Activated naive CD4-positive, alpha-beta T cell treated with Interleukin-2 at 50 U/mL for 16 hours (primary cell): Measurements from ENCODE around the gene LLGL2.
"Not testable (repeated sequence)": the region's sequence is repeated elsewhere in the genome, so short reads cannot be mapped to it uniquely, and the experiment has no call there.

Source experiments
- DNase-seq: peaks from one replicate; pipeline ENCODE4 v3.0.0-alpha.2; 2020

Gene LLGL2

DNA sequence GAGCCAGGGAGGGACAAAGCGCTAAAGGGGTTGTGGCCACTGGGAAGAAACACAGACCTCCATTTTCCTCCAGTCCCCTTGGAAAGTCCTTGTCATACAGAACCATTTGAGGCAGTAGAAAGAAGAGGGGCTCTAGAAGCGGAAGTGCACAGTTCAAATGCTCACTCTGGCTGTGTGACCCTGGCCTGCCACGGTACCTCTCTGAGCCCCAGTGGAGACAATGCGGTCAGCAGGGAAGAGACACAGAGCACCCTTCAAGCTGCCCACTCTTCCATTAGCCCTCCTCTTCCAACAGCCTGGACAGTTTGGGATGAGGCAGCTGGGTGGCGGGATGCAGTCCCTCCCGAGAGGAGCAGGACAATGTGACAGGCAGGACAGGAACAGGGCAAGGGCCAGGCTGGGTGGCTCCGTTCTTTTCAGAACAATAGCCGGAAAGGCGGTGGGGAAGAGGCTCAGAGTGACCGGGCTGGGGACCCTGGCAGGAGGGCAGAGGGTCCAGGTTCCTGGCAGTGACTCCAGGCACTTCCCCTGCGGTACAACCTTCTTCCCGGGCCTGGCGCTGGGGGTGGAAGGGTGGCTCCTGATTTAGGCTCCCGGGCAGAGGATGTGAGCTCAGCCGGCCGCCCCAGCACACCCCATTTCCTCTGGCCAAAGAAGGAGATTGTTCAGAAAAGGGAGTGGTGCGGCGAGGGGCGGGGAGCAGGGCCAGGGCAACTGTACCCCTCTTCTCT is 15.8 kb upstream of the LLGL2 start:
- no peak for DNase-seq

DNA sequence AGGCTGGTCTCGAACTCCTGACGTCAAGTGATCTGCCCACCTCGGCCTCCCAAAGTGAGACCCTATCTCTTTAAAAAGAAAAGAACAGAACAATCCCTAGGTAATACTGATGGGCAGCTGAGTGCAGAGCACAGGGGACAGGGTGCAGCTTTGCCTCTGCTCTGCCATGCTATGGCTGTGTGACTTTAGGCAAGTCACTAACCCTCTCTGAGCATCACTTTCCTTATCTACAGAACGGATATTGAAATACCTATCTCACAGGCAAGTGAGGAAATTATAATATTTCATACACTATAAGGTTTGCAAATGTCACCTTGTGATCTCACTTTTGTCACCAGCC is 14.3 kb upstream of the LLGL2 start:
- DNase-seq = no peak

DNA sequence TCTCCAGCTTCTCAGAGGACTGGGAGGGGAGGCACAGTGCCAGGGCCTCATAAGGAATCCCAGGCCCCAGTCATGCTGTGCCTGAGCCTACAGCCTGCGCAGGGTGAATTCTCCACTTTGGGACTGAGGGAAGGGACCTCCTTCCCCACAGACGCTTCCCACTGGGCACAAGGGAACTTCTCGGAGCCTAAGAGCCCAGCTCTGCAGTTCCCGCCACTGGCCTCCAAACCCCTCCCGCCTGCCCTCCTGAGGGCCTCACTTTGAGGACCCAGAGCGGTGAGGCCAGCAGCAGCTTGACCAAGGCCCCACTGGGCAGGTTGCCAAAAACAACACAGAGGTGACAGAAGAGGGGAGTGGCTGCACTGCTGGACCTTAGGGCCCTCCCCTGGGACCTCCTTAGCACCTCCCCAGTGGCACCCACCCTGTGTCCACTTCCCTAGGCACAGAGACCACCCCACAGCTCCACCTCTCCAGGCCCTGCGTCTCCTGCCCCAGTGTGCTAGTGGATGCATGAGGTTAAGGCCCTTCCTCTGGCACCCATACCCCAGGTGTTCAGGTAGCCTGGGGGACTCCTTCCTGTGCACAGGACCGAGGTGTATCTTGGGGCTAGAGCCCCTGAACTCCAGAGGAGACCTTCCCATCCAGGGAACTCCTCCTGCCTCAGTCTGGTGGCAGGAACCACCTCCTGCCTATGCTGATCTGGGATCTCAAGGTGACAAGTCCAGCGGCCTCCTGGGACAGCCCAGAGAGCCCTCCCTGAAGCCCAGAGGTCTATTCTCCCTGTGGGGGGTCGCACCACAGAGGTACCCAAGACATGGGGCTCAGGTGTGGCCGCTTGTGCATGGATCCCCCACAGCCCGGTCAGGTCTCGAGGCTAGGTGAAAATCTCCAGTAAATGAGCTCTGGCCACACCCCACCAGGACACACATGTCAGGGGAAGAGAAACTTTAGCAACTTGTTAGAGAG is 13.6 kb upstream of the LLGL2 start:
- no peak for DNase-seq

DNA sequence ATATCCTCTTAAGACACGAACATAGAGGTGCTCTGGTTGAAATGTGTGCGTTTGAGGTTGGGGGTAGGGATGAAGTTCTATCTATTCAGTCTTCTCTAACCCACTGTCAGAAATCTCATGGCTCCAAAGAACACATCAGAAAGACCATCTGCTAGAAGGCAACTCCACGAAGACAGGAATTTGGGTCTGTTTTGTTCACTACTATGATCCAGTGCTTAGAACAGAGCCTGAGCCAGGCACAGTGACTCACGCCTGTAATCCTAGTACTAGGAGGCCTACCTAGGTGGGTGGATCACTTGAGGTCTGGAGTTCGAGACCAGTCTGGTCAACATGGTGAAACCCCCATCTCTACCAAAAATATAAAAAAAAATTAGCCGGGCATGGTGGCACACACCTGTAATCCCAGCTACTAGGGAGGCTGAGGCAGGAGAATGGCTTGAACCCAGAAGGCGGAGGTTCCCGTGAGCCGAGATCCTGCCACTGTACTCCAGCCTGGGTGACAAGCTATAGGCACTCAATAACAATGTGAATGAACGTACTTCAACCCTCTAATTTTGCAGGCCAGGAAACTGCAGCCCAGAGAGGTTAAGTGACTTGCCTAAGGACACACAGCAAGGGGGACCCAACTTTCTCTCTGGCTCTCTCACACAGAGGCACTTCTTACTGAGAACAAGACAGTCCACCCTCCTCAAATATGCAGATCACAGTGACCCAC is 12.4 kb upstream of the LLGL2 start:
- DNase-seq = no peak

DNA sequence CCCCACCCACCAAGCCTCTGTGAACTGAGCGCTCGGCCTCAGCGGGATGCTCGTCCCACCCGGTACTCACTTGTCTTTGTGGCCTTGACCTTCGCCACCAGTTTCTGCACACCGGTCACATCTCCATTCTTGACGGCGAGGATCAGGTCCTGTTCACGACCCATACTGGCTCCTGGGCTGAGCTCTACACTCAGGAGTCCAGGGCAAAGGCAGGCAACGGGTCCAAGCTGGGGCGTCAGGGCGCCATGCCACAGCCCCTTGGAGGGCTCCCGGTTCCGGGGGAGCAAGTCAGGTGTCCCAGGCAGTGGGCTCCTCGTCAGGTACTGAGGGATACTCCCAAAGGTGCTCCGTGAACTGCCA is 11.9 kb upstream of the LLGL2 start:
- no peak for DNase-seq

DNA sequence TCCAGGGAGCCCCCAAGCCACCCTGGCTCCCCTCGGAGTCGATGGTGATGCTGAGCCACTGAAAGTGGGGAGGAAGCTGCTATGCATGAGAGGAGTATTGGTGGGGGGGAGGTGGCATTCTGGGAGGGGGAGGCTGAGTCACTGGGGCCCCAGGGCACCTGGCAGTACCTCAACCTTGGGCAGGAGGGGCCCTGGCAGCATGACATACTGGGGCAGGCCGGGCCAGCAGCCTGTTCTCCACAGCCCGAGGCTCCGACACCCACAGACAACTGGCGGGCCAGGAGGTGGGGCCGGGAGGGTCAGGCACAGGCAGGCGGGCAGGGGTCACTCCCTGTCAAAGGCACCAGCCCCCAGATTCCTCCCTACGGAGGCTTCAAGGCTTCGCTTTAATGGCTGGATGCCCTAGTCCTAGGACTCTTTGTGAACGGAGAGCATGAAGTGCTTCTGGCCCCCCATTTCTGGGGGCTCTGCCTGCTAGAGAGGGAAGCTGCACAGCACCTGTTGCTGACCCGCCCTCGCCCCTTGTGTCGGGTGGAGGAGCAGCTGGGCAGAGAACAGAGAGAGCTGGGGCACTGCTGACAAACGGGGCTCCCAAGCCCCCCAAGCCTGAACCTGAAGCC is 11.1 kb upstream of the LLGL2 start:
- no peak for DNase-seq

DNA sequence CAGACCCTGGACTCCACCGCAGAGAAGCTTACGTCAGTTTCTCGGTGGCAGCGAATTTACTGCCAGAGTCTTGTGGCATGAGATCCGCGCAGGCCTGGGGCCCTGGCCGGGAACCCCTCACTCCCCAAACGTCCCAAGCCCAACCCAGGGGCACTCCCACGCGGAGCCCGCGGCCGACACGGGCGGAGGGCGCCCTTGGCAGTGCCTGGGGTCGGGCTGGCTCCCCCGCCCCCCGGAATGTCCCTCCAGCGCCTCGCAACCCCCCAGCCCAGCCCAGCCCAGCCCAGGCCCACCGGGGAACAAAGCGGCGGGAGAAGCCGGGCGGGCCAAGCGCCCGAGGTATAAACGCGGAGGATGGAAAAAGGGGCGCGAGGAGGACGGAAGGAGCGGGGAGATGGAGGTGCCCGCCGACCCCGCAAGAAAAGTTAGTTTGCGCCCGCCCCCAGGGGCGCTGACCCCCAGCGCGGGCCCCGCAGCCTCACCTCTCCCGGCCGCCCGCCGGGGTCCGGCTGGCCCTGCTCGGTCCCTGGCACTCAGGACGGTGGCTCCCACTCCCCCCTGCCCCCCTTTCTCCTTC is 10.5 kb upstream of the LLGL2 start:
- no peak for DNase-seq

DNA sequence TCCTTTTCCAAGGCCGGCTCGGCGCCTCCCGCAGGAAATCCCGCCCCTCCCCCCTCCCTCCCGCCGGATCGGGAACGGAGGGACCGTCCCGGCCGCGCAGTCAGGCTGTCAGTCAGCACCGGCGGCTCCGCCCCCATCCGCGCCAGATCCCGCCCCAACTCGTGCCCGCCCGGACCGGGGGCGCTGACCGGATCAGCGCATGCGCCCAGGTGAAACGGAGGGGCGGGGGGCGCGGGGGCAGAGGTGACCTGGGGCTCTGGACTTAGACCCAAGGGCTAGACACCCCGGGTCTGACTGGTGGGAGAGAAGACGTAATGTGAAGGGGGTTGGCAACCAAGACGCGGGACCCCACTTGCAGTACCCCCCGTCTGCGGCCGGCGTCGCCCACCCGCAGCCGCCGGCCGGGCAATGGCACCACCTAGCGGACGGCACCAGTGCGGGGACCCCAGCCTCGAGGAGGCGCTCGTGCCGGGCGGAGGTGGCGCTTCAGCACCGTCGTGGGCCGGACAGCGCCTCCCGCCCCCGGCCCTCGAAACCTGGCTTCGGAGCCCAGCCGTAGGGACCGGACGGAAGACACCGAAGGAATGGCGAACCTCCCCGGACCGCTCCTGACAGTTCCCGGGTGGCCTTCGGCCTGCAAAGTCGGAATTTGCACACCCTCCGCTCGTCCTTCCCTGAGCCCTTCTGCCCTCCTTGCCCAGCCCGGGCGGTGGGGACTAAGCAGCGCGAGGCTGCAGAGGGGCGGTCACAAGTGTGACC is 9.8 kb upstream of the LLGL2 start, which contains the start of gene CASKIN2:
CASKIN2 (minus strand) TSS at position 42 of the 759 bp plus-strand sequence. CDS start 1,733 bp downstream, outside the sequence.
- DNase-seq = peak; percentile 83

DNA sequence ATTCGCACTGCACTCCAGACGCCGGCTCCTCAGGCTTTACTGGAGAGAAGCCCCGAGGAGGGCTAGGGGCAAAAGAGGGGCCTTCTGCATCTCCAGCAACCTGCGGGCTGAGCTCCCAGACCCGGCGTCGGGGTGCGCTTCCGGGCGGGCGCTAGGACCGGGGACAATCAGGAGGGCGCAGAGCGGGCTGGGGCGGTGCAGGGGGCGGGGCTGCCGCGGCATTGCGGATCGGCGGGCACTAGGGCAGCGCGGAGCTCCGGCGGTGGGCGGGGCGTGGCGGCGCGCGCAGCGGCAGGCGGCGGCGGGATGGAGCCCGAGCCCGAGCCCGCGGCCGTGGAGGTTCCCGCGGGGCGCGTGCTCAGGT is 9.3 kb upstream of the LLGL2 start, which contains the start of gene TSEN54:
TSEN54 (plus strand) TSS at position 274 of the 364 bp plus-strand sequence; CDS start at position 307, 33 bp downstream.
- peak; percentile 96 for DNase-seq

DNA sequence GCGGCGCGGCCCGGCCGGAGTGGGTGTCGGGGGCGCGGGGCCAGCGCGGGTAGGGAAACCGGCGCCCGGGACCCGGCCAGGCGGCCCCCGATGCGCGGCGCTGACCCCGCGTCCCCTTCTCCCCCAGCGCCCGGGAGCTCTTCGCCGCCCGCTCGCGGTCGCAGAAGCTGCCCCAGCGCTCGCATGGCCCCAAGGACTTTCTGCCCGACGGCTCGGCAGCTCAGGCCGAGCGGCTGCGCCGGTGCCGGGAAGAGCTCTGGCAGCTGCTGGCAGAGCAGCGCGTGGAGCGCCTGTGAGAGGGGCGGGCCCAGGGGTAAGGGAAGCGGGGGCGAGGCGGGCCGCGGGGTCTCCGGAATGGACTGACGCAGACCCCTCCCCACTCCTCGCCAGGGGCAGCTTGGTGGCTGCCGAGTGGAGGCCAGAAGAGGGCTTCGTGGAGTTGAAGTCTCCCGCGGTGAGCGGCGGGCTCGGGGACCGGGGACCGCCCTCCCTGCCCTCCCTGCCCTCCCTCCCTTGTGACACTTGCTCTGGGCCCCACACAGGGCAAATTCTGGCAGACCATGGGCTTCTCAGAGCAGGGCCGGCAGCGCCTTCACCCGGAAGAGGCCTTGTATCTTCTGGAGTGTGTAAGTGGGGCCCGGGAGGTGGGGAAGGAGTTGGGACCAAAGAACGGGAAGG is 8.7 kb upstream of the LLGL2 start:
- DNase-seq = peak; percentile 49

DNA sequence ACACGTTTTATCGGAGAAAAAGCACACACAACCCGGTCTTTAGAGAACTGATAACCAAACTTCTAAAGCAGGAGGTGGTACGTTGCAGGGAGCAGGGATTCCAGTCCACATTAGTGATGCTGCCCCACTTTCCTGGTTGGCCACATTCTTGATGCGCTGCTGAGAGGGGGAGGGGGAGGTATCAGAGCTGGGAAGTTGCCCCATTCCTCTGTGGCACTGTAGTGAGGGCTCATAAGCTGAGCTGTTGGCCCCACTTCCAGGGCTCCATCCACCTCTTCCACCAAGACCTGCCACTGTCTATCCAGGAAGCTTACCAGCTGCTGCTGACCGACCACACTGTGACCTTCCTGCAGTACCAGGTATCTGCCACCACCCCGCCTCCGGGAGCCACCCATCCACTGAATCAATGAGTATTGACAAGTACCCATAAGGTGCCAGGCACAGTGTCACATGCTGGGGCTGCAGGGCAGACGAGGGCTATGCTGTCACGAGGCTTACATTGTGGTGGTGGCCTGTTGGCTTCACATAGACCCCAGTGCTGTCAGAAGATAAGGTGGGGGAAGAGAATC is 8.1 kb upstream of the LLGL2 start:
- DNase-seq = peak; percentile 48

DNA sequence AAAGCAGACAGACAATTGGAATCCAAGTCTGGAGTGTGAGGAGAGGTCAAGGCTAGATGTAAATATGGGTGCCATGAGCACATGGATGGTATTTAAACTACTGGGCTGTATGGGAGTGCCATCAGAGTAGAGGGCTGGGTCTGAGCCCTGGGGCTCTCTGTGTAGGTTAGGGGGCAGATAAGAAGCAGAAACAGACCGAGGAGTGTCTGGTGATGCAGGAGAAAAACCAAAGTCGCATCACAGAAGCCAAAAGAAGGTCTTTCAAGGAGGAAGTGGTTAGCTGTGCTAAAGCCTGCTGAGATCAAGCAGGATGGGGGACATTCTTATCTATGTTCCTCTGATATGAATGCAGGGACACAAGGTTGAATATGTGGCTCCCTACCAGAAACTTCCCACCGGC is 7.3 kb upstream of the LLGL2 start:
- peak; percentile 20 for DNase-seq

DNA sequence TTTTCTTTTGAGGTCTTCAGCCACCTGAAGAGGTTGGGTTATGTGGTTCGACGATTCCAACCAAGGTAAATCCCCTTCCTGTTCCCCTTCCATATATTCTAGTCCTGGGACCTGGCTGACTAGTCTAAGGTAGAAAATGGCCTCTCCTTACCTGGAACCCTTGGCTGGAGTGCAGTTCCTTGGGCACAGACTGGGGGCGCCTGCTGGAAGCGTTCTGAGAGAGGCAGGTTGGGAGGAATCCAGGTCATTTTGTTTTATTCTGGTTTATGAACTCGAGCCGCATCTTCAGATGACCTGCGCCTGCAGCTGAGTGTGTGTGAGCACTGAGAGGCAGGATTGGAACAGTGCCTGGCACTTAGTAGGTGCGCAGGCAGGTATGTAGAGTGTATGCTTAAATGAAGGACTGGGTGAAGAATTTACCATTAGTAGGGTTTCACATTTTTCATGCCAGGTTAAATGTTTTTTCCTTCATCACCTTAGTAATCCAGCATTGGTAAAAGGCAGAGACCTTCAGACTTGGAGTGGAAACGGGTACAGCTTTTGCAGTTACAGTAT is 6.4 kb upstream of the LLGL2 start:
- DNase-seq = no peak

DNA sequence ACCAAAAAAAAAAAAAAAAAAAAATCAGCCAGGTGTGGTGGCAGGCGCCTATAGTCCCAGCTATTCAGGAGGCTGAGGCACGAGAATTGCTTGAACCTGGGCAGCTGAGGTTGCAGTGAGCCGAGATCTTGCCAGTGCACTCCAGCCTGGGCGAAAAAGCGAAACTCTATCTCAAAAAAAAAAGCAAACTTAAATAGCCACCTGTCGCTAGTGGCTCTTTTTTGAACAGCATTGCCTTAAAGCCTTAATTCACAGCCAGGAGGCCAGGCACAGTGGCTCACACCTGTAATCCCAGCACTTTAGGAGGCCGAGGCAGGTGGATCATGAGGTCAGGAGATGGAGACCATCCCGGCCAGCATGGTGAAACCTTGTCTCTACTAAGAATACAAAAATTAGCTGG is 5.1 kb upstream of the LLGL2 start:
- DNase-seq = not testable (repeated sequence)

DNA sequence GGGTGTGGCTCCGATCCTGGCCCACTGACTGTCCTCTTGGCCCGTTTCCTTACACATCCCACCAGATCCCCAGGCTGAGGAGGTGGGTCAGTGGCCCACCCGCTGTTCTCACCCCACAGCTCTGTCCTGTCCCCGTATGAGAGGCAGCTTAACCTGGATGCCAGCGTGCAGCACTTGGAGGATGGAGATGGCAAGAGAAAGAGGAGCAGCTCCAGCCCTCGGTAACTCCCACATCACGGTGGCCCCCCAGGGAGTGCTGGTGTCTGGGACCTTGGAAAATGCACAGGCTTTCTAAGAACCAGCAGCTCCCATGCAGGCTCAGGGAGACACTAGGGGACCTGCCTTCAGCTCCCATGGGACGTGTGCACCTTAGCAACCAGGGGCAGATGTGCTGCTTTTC is 4.2 kb upstream of the LLGL2 start:
- no peak for DNase-seq

DNA sequence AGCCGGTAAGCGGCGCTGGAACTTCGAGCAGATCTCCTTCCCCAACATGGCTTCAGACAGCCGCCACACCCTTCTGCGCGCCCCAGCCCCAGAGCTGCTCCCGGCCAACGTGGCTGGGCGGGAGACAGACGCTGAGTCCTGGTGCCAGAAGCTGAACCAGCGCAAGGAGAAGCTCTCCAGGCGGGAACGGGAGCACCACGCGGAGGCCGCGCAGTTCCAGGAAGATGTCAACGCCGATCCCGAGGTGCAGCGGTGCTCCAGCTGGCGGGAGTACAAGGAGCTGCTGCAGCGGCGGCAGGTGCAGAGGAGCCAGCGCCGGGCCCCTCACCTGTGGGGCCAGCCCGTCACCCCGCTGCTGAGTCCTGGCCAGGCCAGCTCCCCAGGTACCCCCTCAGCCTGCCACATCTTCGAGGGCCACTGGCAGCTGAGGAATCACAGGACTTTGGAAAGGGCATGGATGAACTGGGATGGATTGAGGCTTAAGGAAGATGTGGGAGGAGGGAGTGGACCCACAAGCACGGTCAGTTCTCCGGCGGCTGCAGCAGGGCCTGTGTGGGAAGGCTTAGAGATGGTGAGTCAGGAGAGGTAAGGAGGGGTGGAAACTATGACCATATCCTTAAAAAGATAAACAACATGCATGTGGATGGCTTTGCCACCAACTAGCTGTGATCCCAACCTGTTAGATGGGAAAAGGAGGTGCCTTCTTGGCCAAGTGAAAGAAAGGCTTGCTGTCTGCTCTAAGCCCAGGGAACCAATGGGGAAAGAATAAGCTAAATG is 3.4 kb upstream of the LLGL2 start:
- DNase-seq = no peak

DNA sequence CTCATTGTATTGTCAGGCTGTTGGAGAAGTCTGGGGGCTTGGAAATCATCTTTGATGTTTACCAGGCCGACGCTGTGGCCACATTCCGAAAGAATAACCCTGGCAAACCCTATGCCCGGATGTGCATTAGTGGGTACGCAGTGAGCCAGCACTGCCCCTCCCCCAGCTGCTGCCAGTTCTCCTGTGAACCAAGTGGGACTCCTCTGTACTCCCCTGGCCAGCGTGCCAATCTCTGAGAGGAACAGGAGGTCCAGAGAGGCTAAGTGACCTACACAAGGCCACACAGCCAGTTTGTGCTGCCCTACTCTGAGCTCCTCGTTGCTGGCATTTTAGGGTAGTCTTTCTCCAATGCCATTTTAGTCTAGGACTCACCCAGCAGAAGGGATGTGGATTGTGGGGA is 1.9 kb upstream of the LLGL2 start:
- no peak for DNase-seq

DNA sequence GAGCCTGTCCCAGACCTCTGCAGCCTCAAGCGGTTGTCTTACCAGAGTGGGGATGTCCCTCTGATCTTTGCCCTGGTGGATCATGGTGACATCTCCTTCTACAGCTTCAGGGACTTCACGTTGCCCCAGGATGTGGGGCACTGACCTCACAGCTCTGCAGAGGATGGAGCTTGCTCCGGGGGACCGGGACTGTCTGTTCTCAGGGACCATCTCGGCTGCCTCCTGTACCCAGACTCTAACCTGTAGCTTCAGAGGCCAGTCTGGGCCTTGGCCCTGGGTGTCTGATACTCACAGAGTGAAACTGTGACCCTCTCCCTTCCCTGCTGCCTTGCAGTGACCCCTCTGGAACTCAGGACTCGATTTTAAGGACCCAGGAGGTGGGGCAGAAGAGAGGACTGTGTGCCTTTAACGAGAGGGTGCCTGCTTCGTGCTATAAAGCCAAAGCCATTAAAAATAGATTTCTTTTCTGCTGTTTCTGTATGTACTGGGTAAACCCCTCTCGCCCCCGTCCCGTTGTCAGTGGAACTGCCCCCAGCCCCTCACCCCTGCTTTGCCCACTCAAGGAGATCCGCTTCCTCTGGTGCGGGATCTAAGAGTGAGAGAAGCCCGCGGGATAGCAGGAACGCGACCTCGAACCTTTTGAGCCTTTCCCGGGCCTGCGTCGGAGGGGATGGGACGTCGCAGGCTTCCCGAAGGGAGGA is 1.1 kb upstream of the LLGL2 start:
- no peak for DNase-seq
